H1 (cell line): ENCODE measurements around the gene VSTM2B. TPM values are rescaled to one million over a fixed set of nuclear protein-coding genes. Genes with fewer than 3 reads are reported as not detected.

Experiments used
- CTCF ChIA-PET: fragments of 300-600 bp; sonication (Branson Sonifier 250); formaldehyde crosslinking; loops from one replicate; lab custom pipeline; 2021; ENCODE audit not compliant: partially characterized antibody; lab: Charles Lee
- POLR2A ChIA-PET: fragments of 300-600 bp; sonication (Branson Sonifier 250); formaldehyde crosslinking; loops from one replicate; lab custom pipeline; 2021; ENCODE audit warnings: inconsistent platforms; ENCODE audit not compliant: partially characterized antibody; lab: Charles Lee
- DNase-seq, 2 experiments: peaks; one replicate each; pipeline versions ENCODE4 v3.0.0 to v3.0.0-alpha.2; 2010 to 2022; ENCODE audit warnings: low spot score in 2 of 2, low read depth in 1 of 2, mixed read lengths in 1 of 2
- FAIRE-seq: peaks from 2 replicates; lab custom pipeline; 2011; peaks lifted over from hg19 to GRCh38; lab: Jason Lieb, UNC
- H2AFZ ChIP-seq: 2 replicates; pipeline ENCODE4 v1.8.1; 2012; ENCODE audit warnings: low read length, inconsistent platforms
- H2AK5ac ChIP-seq: 2 replicates; pipeline ENCODE4 v1.6.1; 2013; ENCODE audit warnings: low read depth, low read length
- H2BK120ac ChIP-seq: replicated peaks from 2 replicates; pipeline ENCODE3; 2013; ENCODE audit warnings: low read depth, low read length, inconsistent platforms
- H2BK12ac ChIP-seq: 2 replicates; pipeline ENCODE4 v1.6.1; 2013; ENCODE audit warnings: low read depth, low read length
- H2BK15ac ChIP-seq: 2 replicates; pipeline ENCODE4 v1.6.1; 2013; ENCODE audit warnings: low read length
- H2BK20ac ChIP-seq: 2 replicates; pipeline ENCODE4 v1.6.1; 2013; ENCODE audit warnings: low read length
- H2BK5ac ChIP-seq: 2 replicates; pipeline ENCODE4 v1.6.1; 2013; ENCODE audit warnings: low read depth, low read length
- H3K14ac ChIP-seq: 2 replicates; pipeline ENCODE4 v1.6.1; 2013; ENCODE audit warnings: inconsistent platforms; ENCODE audit not compliant: insufficient read length
- H3K18ac ChIP-seq: 2 replicates; pipeline ENCODE4 v1.6.1; 2013; ENCODE audit warnings: low read length; ENCODE audit errors: extremely low read depth
- H3K23ac ChIP-seq: 2 replicates; pipeline ENCODE4 v1.6.1; 2013; ENCODE audit warnings: inconsistent platforms; ENCODE audit not compliant: insufficient read length
- H3K23me2 ChIP-seq: 2 replicates; pipeline ENCODE4 v1.6.1; 2013; ENCODE audit warnings: low read depth, low read length
- H3K27ac ChIP-seq: 2 replicates; pipeline ENCODE4 v1.6.1; 2011; ENCODE audit warnings: low read depth, low read length, inconsistent platforms
- H3K27me3 ChIP-seq, 4 experiments: replicated peaks in 1 of 4; 1 replicate in 1 of 4; 2 replicates in 3 of 4; pipeline versions ENCODE4 v1.6.1 to v1.8.1; 2011 to 2013; ENCODE audit warnings: low read length in 3 of 4, mild to moderate bottlenecking in 3 of 4, inconsistent platforms in 2 of 4, mixed read lengths in 2 of 4, moderate library complexity in 1 of 4; ENCODE audit not compliant: control insufficient read depth in 3 of 4, insufficient read depth in 3 of 4; ENCODE audit errors: extremely low read depth in 1 of 4
- H3K36me3 ChIP-seq, 4 experiments: 2 replicates each; pipeline versions ENCODE4 v1.6.1 to v1.8.1; 2011 to 2013; ENCODE audit warnings: mild to moderate bottlenecking in 4 of 4, low read length in 3 of 4, moderate library complexity in 2 of 4, control low read depth in 1 of 4, inconsistent platforms in 1 of 4; ENCODE audit not compliant: insufficient read depth in 4 of 4, control insufficient read depth in 2 of 4
- H3K4ac ChIP-seq: replicated peaks from 2 replicates; pipeline ENCODE3; 2013; ENCODE audit warnings: low read length, low read depth, mixed read lengths, inconsistent platforms; ENCODE audit not compliant: insufficient read length
- H3K4me1 ChIP-seq, 4 experiments: replicated peaks in 1 of 4; 1 replicate in 1 of 4; 2 replicates in 3 of 4; pipeline versions ENCODE4 v1.6.1 to v1.8.1; 2011 to 2013; ENCODE audit warnings: low read length in 3 of 4, inconsistent platforms in 2 of 4, mixed read lengths in 1 of 4; ENCODE audit not compliant: insufficient read depth in 4 of 4, control insufficient read depth in 3 of 4
- H3K4me2 ChIP-seq, 2 experiments: 2 replicates each; pipeline versions ENCODE4 v1.6.1 to v1.8.1; 2011 to 2013; ENCODE audit warnings: low read depth in 2 of 2, low read length in 2 of 2, control low read depth in 1 of 2, inconsistent platforms in 1 of 2, mild to moderate bottlenecking in 1 of 2; ENCODE audit not compliant: insufficient read depth in 1 of 2
- H3K4me3 ChIP-seq, 4 experiments: fragments of 200-600, 300-600 bp in 1 of 4; sonication (generic), shearing (Covaris generic), sonication (Bioruptor Twin) in 1 of 4; 2 replicates each; pipeline versions ENCODE4 v1.5.1 to v1.8.1; 2011 to 2016; ENCODE audit warnings: low read length in 4 of 4, low read depth in 3 of 4, control low read depth in 2 of 4, inconsistent platforms in 2 of 4, mild to moderate bottlenecking in 2 of 4, mixed read lengths in 1 of 4, moderate library complexity in 1 of 4; ENCODE audit not compliant: insufficient read depth in 2 of 4; ENCODE audit errors: extremely low read depth in 1 of 4
- H3K56ac ChIP-seq: replicated peaks from 2 replicates; pipeline ENCODE3; 2013; ENCODE audit warnings: low read depth, mild to moderate bottlenecking, mixed read lengths, low read length, inconsistent platforms; ENCODE audit not compliant: insufficient read length
- H3K79me1 ChIP-seq: 2 replicates; pipeline ENCODE4 v1.6.1; 2013; ENCODE audit warnings: low read depth, low read length, control low read depth
- H3K79me2 ChIP-seq, 2 experiments: 2 replicates each; pipeline versions ENCODE4 v1.6.1 to v1.8.1; 2012 to 2013; ENCODE audit warnings: low read length in 2 of 2, mild to moderate bottlenecking in 2 of 2, inconsistent platforms in 1 of 2; ENCODE audit not compliant: insufficient read depth in 2 of 2, control insufficient read depth in 1 of 2
- H3K9ac ChIP-seq, 4 experiments: replicated peaks in 1 of 4; 1 replicate in 1 of 4; 2 replicates in 3 of 4; pipeline versions ENCODE4 v1.6.1 to v1.8.1; 2011 to 2013; ENCODE audit warnings: low read depth in 3 of 4, low read length in 3 of 4, control low read depth in 2 of 4, mild to moderate bottlenecking in 2 of 4, moderate library complexity in 2 of 4, inconsistent platforms in 1 of 4; ENCODE audit errors: extremely low read depth in 1 of 4
- H3K9me3 ChIP-seq, 2 experiments: 2 replicates each; pipeline versions ENCODE4 v1.6.1 to v1.8.1; 2012 to 2013; ENCODE audit warnings: mild to moderate bottlenecking in 2 of 2, moderate library complexity in 2 of 2, control low read depth in 1 of 2, inconsistent platforms in 1 of 2, low read depth in 1 of 2, low read length in 1 of 2, mixed read lengths in 1 of 2; ENCODE audit not compliant: insufficient read depth in 2 of 2
- H4K20me1 ChIP-seq, 2 experiments: replicated peaks in 1 of 2; 2 replicates each; pipeline versions ENCODE3 to v1.8.1; 2011 to 2013; ENCODE audit warnings: inconsistent platforms in 2 of 2, low read length in 2 of 2, mild to moderate bottlenecking in 1 of 2; ENCODE audit not compliant: insufficient read depth in 2 of 2, control insufficient read depth in 1 of 2
- H4K5ac ChIP-seq: 2 replicates; pipeline ENCODE4 v1.6.1; 2013; ENCODE audit warnings: low read length, low read depth, mixed read lengths, inconsistent platforms; ENCODE audit not compliant: insufficient read length
- H4K8ac ChIP-seq: 2 replicates; pipeline ENCODE4 v1.8.0; 2013; ENCODE audit warnings: mild to moderate bottlenecking, moderate library complexity, low read length, inconsistent platforms; ENCODE audit not compliant: insufficient read depth; ENCODE audit errors: extremely low read depth
- H4K91ac ChIP-seq: replicated peaks from 2 replicates; pipeline ENCODE3; 2013; ENCODE audit warnings: low read length, mixed read lengths, inconsistent platforms; ENCODE audit not compliant: insufficient read length
- EP300 ChIP-seq, 2 experiments: IDR thresholded peaks; 1 replicate in 1 of 2; 2 replicates in 1 of 2; pipeline ENCODE4 v1.6.1; 2011 to 2012; ENCODE audit warnings: low read depth in 2 of 2, low read length in 2 of 2, mild to moderate bottlenecking in 2 of 2, borderline replicate concordance in 1 of 2, inconsistent platforms in 1 of 2, moderate library complexity in 1 of 2
- WGBS, 2 experiments: shearing (Covaris generic) in 1 of 2; methylation state at CpG; one replicate each; pipeline versions ENCODE4 v1.1.6 to v1.1.7; 2013 to 2015; ENCODE audit warnings: low lambda C conversion rate in 2 of 2, mixed read lengths in 2 of 2, inconsistent platforms in 1 of 2, low coverage in 1 of 2, missing lambda C conversion rate in 1 of 2; ENCODE audit not compliant: insufficient replicate concordance in 2 of 2, insufficient coverage in 1 of 2, insufficient read length in 1 of 2; ENCODE audit errors: extremely low coverage in 1 of 2, missing lambda C conversion rate in 1 of 2; 5-methylcytosine and 5-hydroxymethylcytosine counted together
- polyA plus RNA-seq, 7 experiments: library from polyadenylated mRNA; depleted of rRNA in 3 of 7; stranded (reverse) in 5 of 7; unstranded in 2 of 7; fragments of >200 nt in 5 of 7; fragments of 200-250 nt in 2 of 7; gene quantifications; 1 replicate in 5 of 7; 2 replicates in 1 of 7; 4 replicates in 1 of 7; pipeline versions ENCODE4 v1.2.1 to v1.2.3, GENCODE V29; 2011 to 2013; ENCODE audit warnings: missing spikeins in 2 of 7, mixed read lengths in 2 of 7
- total RNA-seq: library from RNA; stranded (reverse); fragmentation: NEBNext Ultra II Directional; extraction: Animal tissue kit (Norgen Biotek cat#: 25700); gene quantifications from 2 replicates; pipeline ENCODE4 v1.2.1, GENCODE V29; 2021
- TF ChIP-seq, protein P1 (sequence below): IDR thresholded peaks from 2 replicates; pipeline ENCODE4 v1.6.1; 2012; ENCODE audit warnings: inconsistent platforms

VSTM2B gene
- total and polyA plus RNA-seq, 2 of the 8 experiments (the other 6 are each of a cell fraction or from before 2014, with no cell fraction given) = 0.82 to 1.5 TPM

DNA sequence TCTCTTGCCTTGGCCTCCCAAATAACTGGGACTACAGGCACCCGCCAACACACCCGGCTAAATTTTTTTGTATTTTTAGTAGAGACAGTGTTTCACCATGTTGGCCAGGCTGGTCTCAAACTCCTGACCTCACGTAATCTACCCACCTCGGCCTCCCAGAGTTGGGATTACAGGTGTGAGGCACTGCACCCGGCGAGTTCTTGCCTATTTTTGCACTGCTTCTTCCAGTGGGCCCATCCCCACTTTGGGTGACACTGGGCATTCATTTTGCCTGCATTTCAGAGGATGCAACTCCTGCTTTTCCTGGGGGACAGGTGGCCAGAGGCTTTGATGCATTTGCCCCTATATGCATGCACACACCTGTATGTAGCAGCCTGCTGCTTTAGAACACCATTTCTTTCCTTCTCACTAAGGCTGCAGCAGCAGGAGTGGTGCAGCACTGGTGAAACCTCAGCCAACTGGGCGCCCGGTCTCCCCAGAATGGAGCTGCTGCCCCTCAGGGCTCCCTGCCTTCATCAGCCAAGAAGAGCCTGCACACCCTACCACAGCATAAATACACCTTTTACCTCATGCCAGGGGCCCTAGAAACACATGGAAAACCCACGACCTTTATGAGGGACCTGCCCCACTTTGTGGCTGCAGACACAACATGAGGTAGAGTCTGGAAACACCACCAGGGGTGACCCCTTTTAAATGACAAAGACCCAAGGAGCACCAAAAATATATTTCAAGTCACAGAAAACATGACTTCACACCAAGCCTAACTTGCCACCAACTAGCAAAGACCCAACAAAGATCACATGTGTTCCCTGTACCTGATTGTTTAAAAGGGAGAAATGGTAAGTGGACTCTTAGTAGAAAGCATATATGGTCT, 43.5 kb downstream of the VSTM2B start:
- H2BK12ac ChIP-seq = no peak overlapping the region
- H2BK120ac ChIP-seq = no peak overlapping the region
- H3K4me2 ChIP-seq = no peak overlapping the region
- CTCF ChIA-PET = no interaction called here
- no peak overlapping the region for H2BK20ac ChIP-seq
- TF ChIP-seq, protein P1, sequence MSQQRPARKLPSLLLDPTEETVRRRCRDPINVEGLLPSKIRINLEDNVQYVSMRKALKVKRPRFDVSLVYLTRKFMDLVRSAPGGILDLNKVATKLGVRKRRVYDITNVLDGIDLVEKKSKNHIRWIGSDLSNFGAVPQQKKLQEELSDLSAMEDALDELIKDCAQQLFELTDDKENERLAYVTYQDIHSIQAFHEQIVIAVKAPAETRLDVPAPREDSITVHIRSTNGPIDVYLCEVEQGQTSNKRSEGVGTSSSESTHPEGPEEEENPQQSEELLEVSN = peak; percentile 39; the same call in 1 of the 2 replicates
- TF ChIP-seq EP300 (IDR thresholded peaks at IDR 0.05; ENCODE audit: borderline replicate concordance in 1 of 2, low read depth in 2 of 2, low read length in 2 of 2) = no peak
- TF ChIP-seq, all 59 proteins: peak for 1
- no peaks in the 10 kb centered on the region for H3K23me2 ChIP-seq
- H3K4me3 ChIP-seq = no peak overlapping the region
- WGBS, 2 experiments = 85% methylated on average over 9 of the region's 9 CpGs; no CpG with 5 or more reads in 1 of the 2 experiments
- H3K36me3 ChIP-seq = no peaks in the 10 kb centered on the region
- no peaks in the 10 kb centered on the region for H3K79me1 ChIP-seq
- H3K4me1 ChIP-seq = peaks cover 0 to 10% (median 0%) of the 10 kb centered on the region in 4 experiments; a peak in 3 of 7 replicates
- FAIRE-seq (no peak), DNase-seq (no peak)
- no peak overlapping the region for H4K5ac ChIP-seq
- peak overlapping the region; percentile 68; the same call in 1 of the 2 replicates for H4K8ac ChIP-seq
- H2BK15ac ChIP-seq = no peak overlapping the region
- H2AFZ ChIP-seq = no peak overlapping the region
- H3K56ac ChIP-seq = no peak overlapping the region
- POLR2A ChIA-PET = no interaction called here
- no peak overlapping the region for H2AK5ac ChIP-seq
- H4K91ac ChIP-seq = no peak overlapping the region
- H3K23ac ChIP-seq = no peak overlapping the region
- no peak overlapping the region for H3K27ac ChIP-seq
- no peak overlapping the region for H2BK5ac ChIP-seq
- no peak overlapping the region for H3K9ac ChIP-seq
- no peak overlapping the region for H3K18ac ChIP-seq
- no peaks in the 10 kb centered on the region for H3K9me3 ChIP-seq
- H3K79me2 ChIP-seq = no peaks in the 10 kb centered on the region
- H4K20me1 ChIP-seq = peaks cover 0 to 4% of the 10 kb centered on the region in 2 experiments
- no peaks in the 10 kb centered on the region; a peak in 1 of 7 replicates for H3K27me3 ChIP-seq
- no peak overlapping the region for H3K4ac ChIP-seq
- H3K14ac ChIP-seq = no peak overlapping the region
